Upper lobe of left lung (tissue), 4 donors: ENCODE measurements around the gene SLC35G1.

Source experiments
- CTCF ChIP-seq, 6 experiments: fragments of 450-650 bp in 4 of 6; fragments of 200-600 bp in 2 of 6; sonication (generic) in 2 of 6; IDR thresholded peaks; one replicate each; pipeline ENCODE4 v1.5.1; 2016 to 2019; ENCODE audit warnings: antibody characterized with exemption in 6 of 6
- POLR2A ChIP-seq, 4 donors: fragments of 450-650 bp; IDR thresholded peaks; one replicate each; pipeline ENCODE4 v1.5.1; 2016 to 2017; ENCODE audit warnings: antibody characterized with exemption in 4 of 4, mild to moderate bottlenecking in 2 of 4
- POLR2AphosphoS5 ChIP-seq, 2 donors: sonication (generic); formaldehyde crosslinking; IDR thresholded peaks; one replicate each; pipeline ENCODE4 v1.5.1; 2017; ENCODE audit warnings: antibody characterized with exemption in 2 of 2

GRCh38 chr10:93865794-93866425 lies 27.9 kb upstream of the SLC35G1 start:
- TF ChIP-seq CTCF (IDR thresholded peaks at IDR 0.05): no peak
- TF ChIP-seq POLR2A (IDR thresholded peaks at IDR 0.05): no peak
- TF ChIP-seq POLR2AphosphoS5 (IDR thresholded peaks at IDR 0.05): no peak
